Bronchial epithelial cell (primary cell): Measurements from ENCODE around the gene CHST8. TPM values are rescaled to one million over a fixed set of nuclear protein-coding genes. Genes with fewer than 3 reads are reported as not detected.

Experiments
- DNase-seq: peaks from one replicate; pipeline ENCODE4 v3.0.0-alpha.2; 2010; ENCODE audit warnings: low read depth
- FAIRE-seq: peaks from 2 replicates; lab custom pipeline; 2011; peaks lifted over from hg19 to GRCh38; lab: Jason Lieb, UNC
- H3K27me3 ChIP-seq: 2 replicates; pipeline ENCODE4 v1.5.1; 2011; ENCODE audit warnings: low read length; ENCODE audit not compliant: control insufficient read depth, insufficient read depth
- H3K36me3 ChIP-seq: 2 replicates; pipeline ENCODE4 v1.5.1; 2011; ENCODE audit warnings: low read length; ENCODE audit not compliant: control insufficient read depth, insufficient read depth
- H3K4me3 ChIP-seq: 2 replicates; pipeline ENCODE4 v1.5.1; 2011; ENCODE audit warnings: mild to moderate bottlenecking, low read depth, low read length, control low read depth
- total RNA-seq: library from RNA; depleted of rRNA; stranded (reverse); fragments of >200 nt; gene quantifications from 2 replicates; pipeline ENCODE4 v1.2.1, GENCODE V29; 2014
- TF ChIP-seq, protein P1 (sequence below): IDR thresholded peaks from 2 replicates; pipeline ENCODE4 v1.5.1; 2011; ENCODE audit warnings: mild to moderate bottlenecking, moderate library complexity, low read length, control low read depth, inconsistent platforms; ENCODE audit not compliant: insufficient read depth, severe bottlenecking

The CHST8 gene, protein sequence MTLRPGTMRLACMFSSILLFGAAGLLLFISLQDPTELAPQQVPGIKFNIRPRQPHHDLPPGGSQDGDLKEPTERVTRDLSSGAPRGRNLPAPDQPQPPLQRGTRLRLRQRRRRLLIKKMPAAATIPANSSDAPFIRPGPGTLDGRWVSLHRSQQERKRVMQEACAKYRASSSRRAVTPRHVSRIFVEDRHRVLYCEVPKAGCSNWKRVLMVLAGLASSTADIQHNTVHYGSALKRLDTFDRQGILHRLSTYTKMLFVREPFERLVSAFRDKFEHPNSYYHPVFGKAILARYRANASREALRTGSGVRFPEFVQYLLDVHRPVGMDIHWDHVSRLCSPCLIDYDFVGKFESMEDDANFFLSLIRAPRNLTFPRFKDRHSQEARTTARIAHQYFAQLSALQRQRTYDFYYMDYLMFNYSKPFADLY
- under 0.01 and 0.13 TPM in 2 replicates for total RNA-seq

DNA sequence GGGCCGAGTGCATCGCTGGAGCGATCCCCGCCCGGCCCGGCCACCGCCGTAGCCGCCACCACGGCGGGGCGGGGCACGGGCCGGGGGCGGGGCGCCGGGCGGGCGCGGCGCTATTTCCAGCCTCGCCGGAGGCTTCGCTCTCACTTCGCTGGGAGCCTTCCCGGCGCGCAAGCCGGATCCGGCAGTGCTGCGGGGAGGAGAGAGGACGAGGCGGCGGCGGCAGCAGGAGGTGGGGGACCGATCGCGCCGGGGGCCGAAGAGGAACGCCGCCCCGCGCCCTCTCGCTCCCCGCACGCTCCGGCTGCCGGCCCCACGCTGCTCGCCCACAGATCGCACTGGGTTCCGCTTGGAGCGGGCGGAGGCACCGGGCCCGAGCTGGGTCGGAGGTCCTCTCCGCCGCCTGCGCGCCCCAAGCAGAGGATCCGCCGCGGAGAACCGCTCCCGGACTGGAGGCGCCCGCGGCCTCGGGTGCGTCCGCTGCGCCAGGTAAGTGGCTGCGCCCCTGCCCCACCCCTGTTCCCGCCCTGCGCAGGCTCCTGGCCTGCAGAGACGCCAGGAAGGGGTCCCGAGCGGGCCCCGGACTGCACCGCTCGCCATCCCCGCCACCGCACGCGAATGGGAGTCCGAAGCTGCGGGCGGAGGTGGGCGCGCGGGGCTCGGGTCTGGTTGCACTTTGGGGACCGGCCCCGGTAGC, at the start of gene CHST8:
Gene CHST8 (plus strand): TSS at position 143 of the 694 bp plus-strand sequence. CDS start 67,309 bp downstream, outside the sequence.
- H3K27me3 ChIP-seq, result peaks cover 28% of the 10 kb centered on the region
- FAIRE-seq (no peak), DNase-seq (peak; percentile 3)
- peak within 1 kb of the TSS; percentile 29 for H3K4me3 ChIP-seq
- TF ChIP-seq, protein P1, sequence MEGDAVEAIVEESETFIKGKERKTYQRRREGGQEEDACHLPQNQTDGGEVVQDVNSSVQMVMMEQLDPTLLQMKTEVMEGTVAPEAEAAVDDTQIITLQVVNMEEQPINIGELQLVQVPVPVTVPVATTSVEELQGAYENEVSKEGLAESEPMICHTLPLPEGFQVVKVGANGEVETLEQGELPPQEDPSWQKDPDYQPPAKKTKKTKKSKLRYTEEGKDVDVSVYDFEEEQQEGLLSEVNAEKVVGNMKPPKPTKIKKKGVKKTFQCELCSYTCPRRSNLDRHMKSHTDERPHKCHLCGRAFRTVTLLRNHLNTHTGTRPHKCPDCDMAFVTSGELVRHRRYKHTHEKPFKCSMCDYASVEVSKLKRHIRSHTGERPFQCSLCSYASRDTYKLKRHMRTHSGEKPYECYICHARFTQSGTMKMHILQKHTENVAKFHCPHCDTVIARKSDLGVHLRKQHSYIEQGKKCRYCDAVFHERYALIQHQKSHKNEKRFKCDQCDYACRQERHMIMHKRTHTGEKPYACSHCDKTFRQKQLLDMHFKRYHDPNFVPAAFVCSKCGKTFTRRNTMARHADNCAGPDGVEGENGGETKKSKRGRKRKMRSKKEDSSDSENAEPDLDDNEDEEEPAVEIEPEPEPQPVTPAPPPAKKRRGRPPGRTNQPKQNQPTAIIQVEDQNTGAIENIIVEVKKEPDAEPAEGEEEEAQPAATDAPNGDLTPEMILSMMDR, result no peak
- H3K36me3 ChIP-seq, result no peaks in the 10 kb centered on the region

DNA sequence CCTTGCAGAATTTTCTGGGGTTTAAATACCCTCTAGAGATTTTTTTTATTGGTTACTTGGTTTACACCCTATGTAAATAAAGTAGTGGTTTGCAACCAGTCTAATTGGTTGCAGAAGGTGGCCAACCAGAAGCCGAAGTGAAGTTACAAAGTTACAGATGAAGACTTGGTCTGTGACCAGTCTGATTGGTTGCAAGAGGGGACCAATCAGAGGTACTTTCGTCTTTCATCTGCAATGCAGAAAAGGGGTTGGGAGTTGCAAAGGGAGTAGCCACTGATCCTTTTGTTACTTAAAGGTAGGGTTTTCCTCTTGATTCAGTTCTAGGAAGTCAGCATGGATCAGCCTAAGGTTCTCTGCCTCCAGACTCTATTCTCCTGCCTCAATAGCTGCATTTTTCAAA, 48.8 kb upstream of the CHST8 start:
- H3K27me3 ChIP-seq, result no peaks in the 10 kb centered on the region
- no peak for DNase-seq
- H3K36me3 ChIP-seq, result no peaks in the 10 kb centered on the region
- no peak overlapping the region for H3K4me3 ChIP-seq
- no peak for FAIRE-seq
- TF ChIP-seq, protein P1, result no peak

DNA sequence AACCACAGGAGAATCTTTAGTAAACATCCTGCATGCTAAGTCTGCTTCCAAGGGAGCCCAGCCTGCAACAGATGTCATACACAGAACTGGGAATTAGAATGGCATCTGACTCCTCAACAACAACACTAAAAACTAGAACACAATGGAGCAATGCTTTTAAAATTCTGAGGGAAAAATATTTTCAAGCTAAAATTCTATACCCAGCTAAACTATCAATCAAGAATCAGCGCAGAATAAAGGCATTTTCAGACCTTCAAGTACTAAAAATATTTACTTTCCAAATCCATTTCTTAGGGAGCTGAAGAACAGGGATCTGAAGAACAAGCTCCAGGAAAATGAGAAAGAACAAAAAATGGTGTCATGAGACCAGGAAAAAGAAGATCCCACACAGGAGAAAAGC, 46.9 kb upstream of the CHST8 start:
- Histone ChIP-seq H3K36me3 (no peaks in the 10 kb centered on the region), H3K4me3 (no peak overlapping the region), H3K27me3 (no peaks in the 10 kb centered on the region)
- DNase-seq (no peak), FAIRE-seq (no peak)
- TF ChIP-seq, protein P1, result no peak

DNA sequence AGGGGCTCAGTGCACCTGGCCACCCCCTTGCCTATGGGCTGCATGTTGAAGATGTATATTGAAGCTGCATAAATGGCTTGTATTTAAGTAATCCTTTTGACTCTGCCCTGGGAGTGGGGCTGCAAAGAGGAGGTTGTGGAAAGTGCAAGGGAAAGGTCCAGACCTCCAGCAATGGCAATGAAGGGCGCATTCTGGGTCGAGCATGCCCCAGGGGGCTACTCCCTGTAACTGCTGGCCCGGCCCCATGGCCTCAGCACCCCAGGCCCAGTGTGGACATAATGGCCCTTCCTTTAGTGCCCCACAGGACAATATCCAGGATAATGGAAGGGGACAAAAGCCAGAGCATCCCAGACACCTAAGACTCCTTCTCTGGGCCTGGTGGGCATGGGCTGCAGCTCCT, 43.1 kb upstream of the CHST8 start:
- Histone ChIP-seq H3K4me3 (no peak overlapping the region), H3K36me3 (no peaks in the 10 kb centered on the region), H3K27me3 (no peaks in the 10 kb centered on the region)
- TF ChIP-seq, protein P1, result no peak
- no peak for FAIRE-seq
- no peak for DNase-seq

DNA sequence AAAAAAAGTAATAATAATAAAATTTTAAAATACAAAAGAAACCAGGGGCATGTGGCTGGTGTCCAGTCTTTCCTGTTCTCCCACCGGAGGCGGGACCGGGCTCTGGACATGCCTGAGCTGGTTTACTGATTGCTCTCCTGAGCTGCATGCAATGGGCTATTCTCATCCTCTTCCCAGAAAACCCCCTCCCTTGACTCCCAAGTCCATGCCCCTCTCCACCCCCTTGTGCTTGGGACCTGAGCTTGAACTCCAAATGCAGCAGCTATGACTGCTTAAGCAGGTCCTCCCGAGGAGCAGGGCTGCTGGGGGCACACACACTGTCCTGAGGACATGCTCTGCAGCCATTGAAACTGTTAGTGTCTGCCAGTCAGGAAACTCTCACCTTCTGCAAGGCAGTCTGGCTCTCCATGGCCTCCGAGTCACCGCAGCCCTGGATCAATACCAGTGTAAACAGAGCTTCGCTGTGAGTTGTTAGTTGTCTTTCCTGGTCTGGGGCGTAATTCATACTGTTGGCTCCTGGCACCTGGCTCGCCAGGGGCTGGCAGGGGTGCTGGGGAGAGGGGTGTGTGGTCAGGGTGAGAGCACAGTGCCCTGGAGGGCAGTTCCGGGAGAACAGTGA, 41.6 kb upstream of the CHST8 start:
- TF ChIP-seq, protein P1, result no peak
- Histone ChIP-seq H3K27me3 (no peaks in the 10 kb centered on the region), H3K4me3 (no peak overlapping the region), H3K36me3 (no peaks in the 10 kb centered on the region)
- peak; percentile 2 for DNase-seq
- FAIRE-seq, result no peak
